ENCODE results near the gene C17orf67.
A peak's percentile ranks its signal among the peaks of the same experiment; 100 is the strongest.
"Not testable (repeated sequence)": the region's sequence is repeated elsewhere in the genome, so short reads cannot be mapped to it uniquely, and the experiment has no call there.

C17orf67 gene

GRCh38 chr17:56773124-56773523, 60.6 kb downstream of the C17orf67 start:
- DNase-seq (ENCODE audit: low read depth): no peak

GRCh38 chr17:56772442-56772841, 61.3 kb downstream of the C17orf67 start:
- DNase-seq (ENCODE audit: low read depth): no peak

- DNase-seq (ENCODE audit: low read depth): no peak
Observed at GRCh38 chr17:56771975-56772374, 61.7 kb downstream of the C17orf67 start.

- DNase-seq (ENCODE audit: low read depth): no peak
Observed at GRCh38 chr17:56771563-56771962, 62.2 kb downstream of the C17orf67 start.

GRCh38 chr17:56770427-56770826, 63.3 kb downstream of the C17orf67 start:
- no peak for DNase-seq (ENCODE audit: low read depth)

- no peak for DNase-seq (ENCODE audit: low read depth)
Observed at GRCh38 chr17:56765449-56765848, 68.3 kb downstream of the C17orf67 start.

GRCh38 chr17:56762988-56763387, 70.7 kb downstream of the C17orf67 start:
- DNase-seq (ENCODE audit: low read depth): no peak

- DNase-seq (ENCODE audit: low read depth): no peak
Observed at GRCh38 chr17:56762144-56762543, 71.6 kb downstream of the C17orf67 start.

GRCh38 chr17:56761387-56761786, 72.3 kb downstream of the C17orf67 start:
- no peak for DNase-seq (ENCODE audit: low read depth)

- not testable (repeated sequence) for DNase-seq (ENCODE audit: low read depth)
Observed at GRCh38 chr17:56757611-56758010, 76.1 kb downstream of the C17orf67 start.

GRCh38 chr17:56756536-56756935, 77.2 kb downstream of the C17orf67 start:
- DNase-seq (ENCODE audit: low read depth): peak; percentile 87

GRCh38 chr17:56755310-56755709, 78.4 kb downstream of the C17orf67 start:
- no peak for DNase-seq (ENCODE audit: low read depth)

- DNase-seq (ENCODE audit: low read depth): peak; percentile 24
Observed at GRCh38 chr17:56754523-56755208, 79.1 kb downstream of the C17orf67 start.

GRCh38 chr17:56752263-56752836, 81.4 kb downstream of the C17orf67 start:
- no peak for DNase-seq (ENCODE audit: low read depth)

- no peak for DNase-seq (ENCODE audit: low read depth)
Observed at GRCh38 chr17:56751145-56751738, 82.5 kb downstream of the C17orf67 start.

- DNase-seq (ENCODE audit: low read depth): no peak
Observed at GRCh38 chr17:56744721-56745120, 89.0 kb downstream of the C17orf67 start.

GRCh38 chr17:56742601-56743000, 91.1 kb downstream of the C17orf67 start:
- DNase-seq (ENCODE audit: low read depth): no peak
